Muscle layer of colon (tissue), 2 donors: ENCODE data around the gene DESI1.
"Not testable (repeated sequence)": the region's sequence is repeated elsewhere in the genome, so short reads cannot be mapped to it uniquely, and the experiment has no call there.

Experiments
- H3K27ac ChIP-seq: one replicate; pipeline ENCODE4 v1.7.0; 2013; ENCODE audit warnings: low read depth, mild to moderate bottlenecking, low read length, moderate library complexity
- H3K27me3 ChIP-seq, 2 donors: one replicate each; pipeline ENCODE4 v1.7.0; 2013; ENCODE audit warnings: low read length in 2 of 2, mild to moderate bottlenecking in 2 of 2; ENCODE audit not compliant: insufficient read depth in 2 of 2, control insufficient read depth in 1 of 2
- H3K36me3 ChIP-seq: one replicate; pipeline ENCODE4 v1.7.0; 2013; ENCODE audit warnings: mild to moderate bottlenecking, low read length; ENCODE audit not compliant: insufficient read depth
- H3K4me1 ChIP-seq: one replicate; pipeline ENCODE4 v1.7.0; 2013; ENCODE audit warnings: mild to moderate bottlenecking, low read length; ENCODE audit not compliant: insufficient read depth
- H3K4me3 ChIP-seq, 2 donors: one replicate each; pipeline ENCODE4 v1.7.0; 2013; ENCODE audit warnings: low read length in 2 of 2, low read depth in 1 of 2, mild to moderate bottlenecking in 1 of 2, moderate library complexity in 1 of 2
- H3K9ac ChIP-seq: one replicate; pipeline ENCODE4 v1.7.0; 2013; ENCODE audit warnings: low read length
- H3K9me3 ChIP-seq: one replicate; pipeline ENCODE4 v1.7.0; 2013; ENCODE audit warnings: mild to moderate bottlenecking, low read length
- donor health status: abdominal sarcoma.
- donor health status: Adenocarcinoma of cecum.

DESI1 gene

GRCh38 chr22:41631615-41632014, 10.8 kb upstream of the DESI1 start:
- not testable (repeated sequence) for H3K27ac ChIP-seq, H3K9ac ChIP-seq, H3K27me3 ChIP-seq, H3K4me3 ChIP-seq, H3K9me3 ChIP-seq, H3K4me1 ChIP-seq
- peaks cover 48% of the 10 kb centered on the region for H3K36me3 ChIP-seq

GRCh38 chr22:41631115-41631514, 10.3 kb upstream of the DESI1 start:
- not testable (repeated sequence) for H3K4me1 ChIP-seq, H3K4me3 ChIP-seq, H3K9ac ChIP-seq, H3K27ac ChIP-seq, H3K9me3 ChIP-seq, H3K27me3 ChIP-seq
- H3K36me3 ChIP-seq: peaks cover 43% of the 10 kb centered on the region

GRCh38 chr22:41625577-41625976, 4.7 kb upstream of the DESI1 start:
- Histone ChIP-seq H3K27ac (no peak overlapping the region), H3K9ac (no peak overlapping the region), H3K9me3 (no peaks in the 10 kb centered on the region), H3K27me3 (no peaks in the 10 kb centered on the region), H3K36me3 (peaks cover 41% of the 10 kb centered on the region), H3K4me1 (peaks cover 7% of the 10 kb centered on the region), H3K4me3 (no peak overlapping the region)

GRCh38 chr22:41621911-41622179, 1.0 kb upstream of the DESI1 start:
- Histone ChIP-seq H3K9ac (peak overlapping the region; percentile 79), H3K27ac (peak overlapping the region; percentile 98), H3K4me1 (peaks cover 16% of the 10 kb centered on the region), H3K4me3 (peak overlapping the region; percentile 58 to 75), H3K9me3 (no peaks in the 10 kb centered on the region), H3K27me3 (no peaks in the 10 kb centered on the region), H3K36me3 (peaks cover 16% of the 10 kb centered on the region)

- Histone ChIP-seq H3K9me3 (no peaks in the 10 kb centered on the region), H3K4me1 (peaks cover 16% of the 10 kb centered on the region), H3K9ac (peak within 1 kb of the TSS; percentile 86), H3K36me3 (peaks cover 15% of the 10 kb centered on the region), H3K4me3 (peak within 1 kb of the TSS; percentile 59 to 75), H3K27ac (peak within 1 kb of the TSS; percentile 98), H3K27me3 (no peaks in the 10 kb centered on the region)
Measured at GRCh38 chr22:41621099-41621910, 462 bp upstream of the DESI1 start, which contains the start of gene XRCC6. Gene XRCC6, plus strand, starts transcription at chr22:41621295. Its CDS starts 710 bp downstream, at chr22:41622005.

GRCh38 chr22:41619979-41620588, 759 bp downstream of the DESI1 start:
- peak overlapping the region; percentile 98 for H3K27ac ChIP-seq
- H3K9me3 ChIP-seq: no peaks in the 10 kb centered on the region
- H3K4me1 ChIP-seq: peaks cover 16% of the 10 kb centered on the region
- peak overlapping the region; percentile 59 to 75 for H3K4me3 ChIP-seq
- H3K27me3 ChIP-seq: no peaks in the 10 kb centered on the region
- H3K36me3 ChIP-seq: peaks cover 11% of the 10 kb centered on the region
- peak overlapping the region; percentile 86 for H3K9ac ChIP-seq

GRCh38 chr22:41613456-41613855, 7.4 kb downstream of the DESI1 start:
- no peaks in the 10 kb centered on the region for H3K4me1 ChIP-seq
- H3K27ac ChIP-seq: no peak overlapping the region
- H3K36me3 ChIP-seq: no peaks in the 10 kb centered on the region
- no peak overlapping the region for H3K4me3 ChIP-seq
- H3K9ac ChIP-seq: no peak overlapping the region
- no peaks in the 10 kb centered on the region for H3K27me3 ChIP-seq
- H3K9me3 ChIP-seq: no peaks in the 10 kb centered on the region

- no peak overlapping the region for H3K9ac ChIP-seq
- H3K4me1 ChIP-seq: no peaks in the 10 kb centered on the region
- H3K27me3 ChIP-seq: no peaks in the 10 kb centered on the region
- no peak overlapping the region for H3K27ac ChIP-seq
- no peaks in the 10 kb centered on the region for H3K36me3 ChIP-seq
- H3K9me3 ChIP-seq: no peaks in the 10 kb centered on the region
- no peak overlapping the region for H3K4me3 ChIP-seq
Measured at GRCh38 chr22:41612603-41613306, 8.1 kb downstream of the DESI1 start.

- H3K4me3 ChIP-seq: no peak overlapping the region
- no peaks in the 10 kb centered on the region for H3K27me3 ChIP-seq
- no peaks in the 10 kb centered on the region for H3K9me3 ChIP-seq
- H3K4me1 ChIP-seq: no peaks in the 10 kb centered on the region
- no peak overlapping the region for H3K9ac ChIP-seq
- no peak overlapping the region for H3K27ac ChIP-seq
- peaks cover 20% of the 10 kb centered on the region for H3K36me3 ChIP-seq
Measured at GRCh38 chr22:41608386-41608785, 12.5 kb downstream of the DESI1 start.

GRCh38 chr22:41603873-41604332, 16.9 kb downstream of the DESI1 start:
- H3K9ac ChIP-seq: no peak overlapping the region
- no peaks in the 10 kb centered on the region for H3K4me1 ChIP-seq
- no peaks in the 10 kb centered on the region for H3K27me3 ChIP-seq
- H3K27ac ChIP-seq: no peak overlapping the region
- H3K36me3 ChIP-seq: peaks cover 43% of the 10 kb centered on the region
- no peaks in the 10 kb centered on the region for H3K9me3 ChIP-seq
- no peak overlapping the region for H3K4me3 ChIP-seq

- Histone ChIP-seq H3K4me3 (no peak overlapping the region), H3K36me3 (peaks cover 33% of the 10 kb centered on the region), H3K9me3 (no peaks in the 10 kb centered on the region), H3K4me1 (no peaks in the 10 kb centered on the region), H3K27me3 (no peaks in the 10 kb centered on the region), H3K9ac (no peak overlapping the region), H3K27ac (no peak overlapping the region)
Measured at GRCh38 chr22:41600976-41601375, 19.9 kb downstream of the DESI1 start.
